T-cell (primary cell): ENCODE measurements around the gene MAPT. TPM values are rescaled to one million over a fixed set of nuclear protein-coding genes. Genes with fewer than 3 reads are reported as not detected.
"Not testable (repeated sequence)": the region's sequence is repeated elsewhere in the genome, so short reads cannot be mapped to it uniquely, and the experiment has no call there.

Source experiments
- ATAC-seq, 4 experiments: fragments of 200-7000 bp in 3 of 4; fragments of 150-1000 bp in 1 of 4; cut with Tn5 transposase; replicated peaks in 1 of 4; 1 replicate in 3 of 4; 2 replicates in 1 of 4; pipeline ENCODE4 v1.10.0; 2021; ENCODE audit warnings: moderate library complexity in 3 of 4, mild to moderate bottlenecking in 2 of 4, moderate number of reproducible peaks in 1 of 4
- CTCF ChIA-PET, 2 donors: fragments of 300-600 bp; sonication (Branson Sonifier 250); formaldehyde crosslinking; loops; one replicate each; lab custom pipeline; 2022; ENCODE audit warnings: antibody characterized with exemption in 2 of 2; lab: Charles Lee
- POLR2A ChIA-PET, 2 donors: fragments of 300-600 bp; sonication (Branson Sonifier 250); formaldehyde crosslinking; loops; one replicate each; lab custom pipeline; 2022; ENCODE audit warnings: antibody characterized with exemption in 2 of 2; lab: Charles Lee
- DNase-seq, 35 experiments: peaks; one replicate each; pipeline versions ENCODE4 v3.0.0 to v3.0.0-alpha.2; 2013 to 2023
- H3K27ac ChIP-seq: one replicate; pipeline ENCODE4 v1.5.1; 2013; ENCODE audit warnings: low read length
- H3K27me3 ChIP-seq, 2 experiments: replicated peaks in 1 of 2; 1 replicate in 1 of 2; 2 replicates in 1 of 2; pipeline versions ENCODE4 v1.6.1 to v1.7.0; 2013; ENCODE audit warnings: low read length in 1 of 2, mixed read lengths in 1 of 2; ENCODE audit not compliant: control insufficient read depth in 2 of 2, insufficient read depth in 2 of 2; ENCODE audit errors: extremely low read depth in 1 of 2
- H3K36me3 ChIP-seq, 2 donors: 1 replicate in 1 of 2; 2 replicates in 1 of 2; pipeline versions ENCODE4 v1.6.1 to v1.7.0; 2013; ENCODE audit warnings: low read length in 1 of 2; ENCODE audit not compliant: control insufficient read depth in 2 of 2, insufficient read depth in 1 of 2; ENCODE audit errors: extremely low read depth in 1 of 2
- H3K4me1 ChIP-seq, 2 experiments: 1 replicate in 1 of 2; 2 replicates in 1 of 2; pipeline versions ENCODE4 v1.6.1 to v1.7.0; 2013; ENCODE audit warnings: low read length in 2 of 2, mixed read lengths in 1 of 2; ENCODE audit not compliant: insufficient read depth in 2 of 2, control insufficient read depth in 1 of 2; ENCODE audit errors: extremely low read depth in 1 of 2
- H3K4me3 ChIP-seq, 2 donors: 1 replicate in 1 of 2; 2 replicates in 1 of 2; pipeline versions ENCODE4 v1.5.1 to v1.7.0; 2013; ENCODE audit warnings: mild to moderate bottlenecking in 2 of 2, low read length in 1 of 2, moderate library complexity in 1 of 2; ENCODE audit not compliant: control insufficient read depth in 1 of 2; ENCODE audit errors: extremely low read depth in 1 of 2
- H3K9me3 ChIP-seq: 2 replicates; pipeline ENCODE4 v1.7.0; 2013
- H3K27ac Mint-ChIP-seq, 2 donors: one replicate each; pipeline ENCODE4 v1.8.0; 2020 to 2021; ENCODE audit warnings: mild to moderate bottlenecking in 2 of 2, mixed read lengths in 2 of 2
- H3K27me3 Mint-ChIP-seq, 2 donors: one replicate each; pipeline ENCODE4 v1.8.0; 2021 to 2022; ENCODE audit warnings: mixed read lengths in 2 of 2
- H3K36me3 Mint-ChIP-seq: one replicate; pipeline ENCODE4 v1.8.0; 2021; ENCODE audit warnings: mixed read lengths
- H3K4me1 Mint-ChIP-seq, 3 donors: one replicate each; pipeline ENCODE4 v1.8.0; 2020 to 2022; ENCODE audit warnings: mixed read lengths in 3 of 3, mild to moderate bottlenecking in 1 of 3
- H3K4me3 Mint-ChIP-seq, 3 donors: one replicate each; pipeline ENCODE4 v1.8.0; 2020 to 2022; ENCODE audit warnings: mild to moderate bottlenecking in 3 of 3, mixed read lengths in 3 of 3, moderate library complexity in 3 of 3
- H3K9me3 Mint-ChIP-seq, 3 donors: one replicate each; pipeline ENCODE4 v1.8.0; 2020 to 2022; ENCODE audit warnings: mixed read lengths in 3 of 3
- WGBS: methylation state at CpG from one replicate; pipeline ENCODE4 v1.1.5; 2013; ENCODE audit warnings: missing lambda C conversion rate; ENCODE audit not compliant: insufficient coverage; 5-methylcytosine and 5-hydroxymethylcytosine counted together
- total RNA-seq, 35 experiments: library from RNA in 6 of 35; stranded (reverse) in 6 of 35; fragments of 120-200 nt in 1 of 35; gene quantifications; one replicate each; pipeline versions ENCODE4 v1.2.1 to v1.2.4 and lab custom pipeline; 2013 to 2026

MAPT gene
- total RNA-seq, 5 donors from 2014 or later (not counting 1 experiment from before 2014, with no cell fraction given): 0.86 to 1.8 (median 1.2) TPM

GRCh38 chr17:45953561-45953960 lies 59.2 kb downstream of the MAPT start:
- no peak overlapping the region for H3K27ac ChIP-seq
- ATAC-seq (no peak), DNase-seq (no peak)
- H3K9me3 ChIP-seq: no peaks in the 10 kb centered on the region
- H3K4me1 ChIP-seq: peaks cover 0 to 6% of the 10 kb centered on the region in 2 experiments
- Mint-ChIP-seq H3K4me1 (peaks cover 5 to 8% (median 6%) of the 10 kb centered on the region in 3 donors), H3K36me3 (no peaks in the 10 kb centered on the region), H3K9me3 (no peaks in the 10 kb centered on the region), H3K27me3 (peaks cover 18 to 30% of the 10 kb centered on the region in 2 donors), H3K27ac (no peak overlapping the region), H3K4me3 (no peak overlapping the region)
- no peak overlapping the region for H3K4me3 ChIP-seq
- WGBS: 75% methylated on average over 2 of the region's 2 CpGs
- ChIA-PET CTCF (no interaction called here), POLR2A (no interaction called here)
- peaks cover 2 to 41% of the 10 kb centered on the region in 2 experiments for H3K27me3 ChIP-seq
- no peaks in the 10 kb centered on the region for H3K36me3 ChIP-seq

- Histone ChIP-seq H3K4me3 (no peak overlapping the region), H3K9me3 (no peaks in the 10 kb centered on the region), H3K27me3 (peaks cover 0 to 31% of the 10 kb centered on the region in 2 experiments), H3K36me3 (no peaks in the 10 kb centered on the region), H3K27ac (no peak overlapping the region), H3K4me1 (no peaks in the 10 kb centered on the region)
- POLR2A ChIA-PET: interaction anchor here in 1 of 2 donors (0.6 kb wide), 1 partner anchor 761 kb away, joined by 3 read pairs; no protein-coding TSS in a partner anchor
- DNase-seq: no peak
- Mint-ChIP-seq H3K27ac (no peak overlapping the region), H3K9me3 (no peaks in the 10 kb centered on the region), H3K4me3 (no peak overlapping the region), H3K27me3 (peaks cover 13 to 20% of the 10 kb centered on the region in 2 donors), H3K4me1 (no peaks in the 10 kb centered on the region), H3K36me3 (no peaks in the 10 kb centered on the region)
- CTCF ChIA-PET: no interaction called here
- ATAC-seq: no peak
- 63% methylated on average over 4 of the region's 11 CpGs for WGBS
Measured at GRCh38 chr17:45954914-45955313, 60.6 kb downstream of the MAPT start.

- ChIA-PET POLR2A (interaction anchor here in 1 of 2 donors (0.6 kb wide), 1 partner anchor 761 kb away, joined by 3 read pairs; no protein-coding TSS in a partner anchor), CTCF (no interaction called here)
- Histone ChIP-seq H3K4me3 (no peak overlapping the region), H3K27ac (no peak overlapping the region), H3K9me3 (no peaks in the 10 kb centered on the region), H3K4me1 (no peaks in the 10 kb centered on the region), H3K36me3 (no peaks in the 10 kb centered on the region), H3K27me3 (peaks cover 0 to 26% of the 10 kb centered on the region in 2 experiments)
- no peaks in the 10 kb centered on the region for H3K4me1 Mint-ChIP-seq
- H3K36me3 Mint-ChIP-seq: no peaks in the 10 kb centered on the region
- H3K27ac Mint-ChIP-seq: no peak overlapping the region
- H3K27me3 Mint-ChIP-seq: peaks cover 11 to 18% of the 10 kb centered on the region in 2 donors
- ATAC-seq (no peak), DNase-seq (no peak)
- H3K9me3 Mint-ChIP-seq: no peaks in the 10 kb centered on the region
- WGBS: 96% methylated on average over 3 of the region's 10 CpGs
- no peak overlapping the region for H3K4me3 Mint-ChIP-seq
Measured at GRCh38 chr17:45955326-45955725, 61.0 kb downstream of the MAPT start.

GRCh38 chr17:45956090-45956489 lies 61.7 kb downstream of the MAPT start:
- Histone ChIP-seq H3K4me3 (no peak overlapping the region), H3K4me1 (no peaks in the 10 kb centered on the region), H3K27me3 (peaks cover 0 to 19% of the 10 kb centered on the region in 2 experiments), H3K9me3 (no peaks in the 10 kb centered on the region), H3K27ac (no peak overlapping the region), H3K36me3 (no peaks in the 10 kb centered on the region)
- no peak overlapping the region for H3K4me3 Mint-ChIP-seq
- no peaks in the 10 kb centered on the region for H3K36me3 Mint-ChIP-seq
- CTCF ChIA-PET: no interaction called here
- H3K27me3 Mint-ChIP-seq: peaks cover 3 to 11% of the 10 kb centered on the region in 2 donors
- no peak overlapping the region for H3K27ac Mint-ChIP-seq
- no peak for ATAC-seq
- no peak for DNase-seq
- WGBS: 86% methylated on average over 3 of the region's 3 CpGs
- POLR2A ChIA-PET: no interaction called here
- no peaks in the 10 kb centered on the region for H3K9me3 Mint-ChIP-seq
- no peaks in the 10 kb centered on the region for H3K4me1 Mint-ChIP-seq

- ATAC-seq, H3K36me3 Mint-ChIP-seq, H3K4me3 Mint-ChIP-seq, H3K4me1 ChIP-seq, H3K27me3 Mint-ChIP-seq, H3K9me3 Mint-ChIP-seq, DNase-seq, H3K36me3 ChIP-seq, H3K27ac Mint-ChIP-seq, H3K27ac ChIP-seq, CTCF ChIA-PET, H3K9me3 ChIP-seq, H3K4me1 Mint-ChIP-seq, H3K4me3 ChIP-seq, POLR2A ChIA-PET: not testable (repeated sequence)
- no CpG with 5 or more reads among the region's 4 CpGs for WGBS
- peaks cover 0 to 19% of the 10 kb centered on the region in 2 experiments for H3K27me3 ChIP-seq
Measured at GRCh38 chr17:45956746-45957145, 62.4 kb downstream of the MAPT start.

- peaks cover 0 to 7% of the 10 kb centered on the region in 2 experiments for H3K27me3 ChIP-seq
- WGBS: 94% methylated on average over 5 of the region's 9 CpGs
- no peaks in the 10 kb centered on the region for H3K4me1 Mint-ChIP-seq
- H3K27me3 Mint-ChIP-seq: no peaks in the 10 kb centered on the region
- no peaks in the 10 kb centered on the region for H3K4me1 ChIP-seq
- H3K4me3 ChIP-seq: no peak overlapping the region
- H3K27ac ChIP-seq: no peak overlapping the region
- no peaks in the 10 kb centered on the region for H3K36me3 ChIP-seq
- H3K27ac Mint-ChIP-seq: no peak overlapping the region
- no peaks in the 10 kb centered on the region for H3K9me3 ChIP-seq
- H3K4me3 Mint-ChIP-seq: no peak overlapping the region
- no peaks in the 10 kb centered on the region for H3K9me3 Mint-ChIP-seq
- no peak for DNase-seq
- no peak for ATAC-seq
- ChIA-PET POLR2A (no interaction called here), CTCF (no interaction called here)
- no peaks in the 10 kb centered on the region for H3K36me3 Mint-ChIP-seq
Measured at GRCh38 chr17:45958307-45958706, 64.0 kb downstream of the MAPT start.
